Stimulated activated naive CD4-positive, alpha-beta T cell (primary cell): ENCODE measurements around the gene IRGQ.
A peak's percentile ranks its signal among the peaks of the same experiment; 100 is the strongest.
"Not testable (repeated sequence)": the region's sequence is repeated elsewhere in the genome, so short reads cannot be mapped to it uniquely, and the experiment has no call there.

ENCODE experiments used
- DNase-seq, 6 experiments: peaks; one replicate each; lab custom pipeline; 2025; lab: John Stamatoyannopoulos, UW

IRGQ gene

DNA sequence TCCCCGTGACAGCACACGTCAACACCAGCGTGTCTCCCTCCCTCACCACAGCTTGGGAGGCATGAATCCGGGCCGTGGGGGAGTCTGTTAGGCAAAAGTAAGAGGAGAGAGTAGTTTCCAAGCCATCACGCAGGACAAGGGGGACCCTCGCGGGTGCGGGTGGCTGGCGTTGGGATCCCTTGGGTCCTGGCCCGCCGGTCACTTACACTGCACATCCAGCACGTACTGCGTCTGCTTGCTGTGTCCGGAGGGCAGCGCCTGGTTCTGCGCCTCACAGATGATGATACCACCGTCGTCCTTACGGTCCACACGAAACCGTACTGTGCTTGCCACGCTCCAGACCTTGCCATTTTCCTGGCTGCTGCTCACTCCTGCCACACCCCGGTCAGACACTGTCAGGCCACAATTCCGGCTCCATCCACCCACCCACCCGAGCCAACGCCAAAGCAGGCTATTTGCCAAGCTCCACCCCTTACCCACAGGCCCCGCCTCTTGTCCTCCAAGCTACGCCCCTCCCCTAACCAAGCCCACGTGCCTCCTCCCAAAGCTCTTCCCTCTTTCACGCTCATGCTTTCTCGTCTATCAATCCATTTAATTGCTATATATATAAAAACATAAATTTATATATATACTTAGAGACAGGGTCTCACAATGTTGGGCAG is 30.1 kb upstream of the IRGQ start:
- DNase-seq = peak in 2 of 6 experiments; percentile 3 to 9

GRCh38 chr19:43624933-43625332 is 29.0 kb upstream of the IRGQ start:
- peak; percentile 66 to 86 (median 83) for DNase-seq

GRCh38 chr19:43623889-43624670 is 28.1 kb upstream of the IRGQ start:
- peak in 1 of 6 experiments; percentile 4 for DNase-seq

DNA sequence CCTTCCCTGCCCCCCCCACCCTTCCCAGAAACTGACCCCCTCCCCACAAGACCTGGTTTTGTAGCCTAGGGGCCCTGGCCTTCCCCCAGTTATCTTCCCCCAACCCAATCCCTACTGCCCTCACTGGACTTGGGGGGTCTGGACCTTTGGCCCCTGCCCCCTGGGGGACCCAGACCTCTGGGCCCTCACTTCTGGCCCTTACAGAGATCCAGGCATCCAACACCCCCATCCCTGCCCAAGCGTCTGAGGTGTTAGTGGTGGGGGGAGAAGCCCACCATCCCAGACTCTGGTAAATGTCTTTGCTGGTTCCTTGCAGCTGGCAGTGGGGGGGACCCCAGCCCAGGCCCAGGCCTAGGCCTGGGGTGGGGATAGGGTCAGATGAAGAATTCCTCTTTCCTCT is 27.0 kb upstream of the IRGQ start:
- DNase-seq = no peak

GRCh38 chr19:43622070-43622469 is 26.1 kb upstream of the IRGQ start:
- no peak for DNase-seq

- DNase-seq = no peak
These were observed 24.4 kb upstream of the IRGQ start for GRCh38 chr19:43620061-43621001.

DNA sequence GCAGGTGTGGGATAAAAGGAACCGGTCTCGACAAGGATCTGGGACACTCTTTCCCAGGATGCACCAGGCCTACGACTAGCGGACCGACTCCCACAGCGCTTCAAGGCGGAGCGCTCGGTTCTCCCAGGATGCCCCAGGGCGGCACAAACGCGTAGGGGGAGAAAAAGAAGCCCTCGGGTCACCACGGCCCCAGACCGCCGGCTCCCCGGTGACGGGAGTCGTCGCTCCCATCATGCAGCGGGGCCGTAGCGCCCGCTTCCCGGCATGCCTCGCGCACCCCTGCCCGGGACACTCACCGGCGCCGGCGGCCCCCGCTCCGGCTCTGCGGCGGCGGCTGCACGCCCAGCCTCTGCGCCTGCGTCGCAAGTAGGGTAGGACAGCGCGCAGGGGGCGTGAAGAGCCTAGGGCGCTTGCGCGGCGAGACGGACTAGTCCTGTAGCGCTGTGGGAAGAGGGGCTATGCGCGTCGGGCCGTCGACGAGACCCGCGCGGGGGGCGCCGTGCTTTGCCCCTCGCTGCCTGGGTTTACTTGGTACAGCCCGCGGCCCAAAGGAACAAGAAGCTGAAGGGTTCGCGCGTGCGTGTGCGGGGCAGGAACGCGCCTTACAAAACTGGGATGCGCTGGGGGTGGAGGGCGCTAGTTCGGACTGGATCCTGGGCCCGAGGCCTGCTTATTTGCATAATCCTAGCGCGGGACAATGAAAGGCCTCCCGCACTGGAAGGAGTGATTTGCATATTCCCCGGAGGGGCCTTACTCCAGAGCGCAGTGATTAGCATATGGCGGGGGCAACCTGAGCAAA is 23.5 kb upstream of the IRGQ start, which contains the start of gene ZNF428:
Gene ZNF428, minus strand, starts transcription at position 368 of the 799 bp plus-strand sequence. CDS start 5,325 bp downstream, outside the sequence.
- DNase-seq = peak; percentile 73 to 88 (median 84)

GRCh38 chr19:43618921-43619261 is 23.0 kb upstream of the IRGQ start:
- peak in 3 of 6 experiments; percentile 18 to 30 (median 29) for DNase-seq

DNA sequence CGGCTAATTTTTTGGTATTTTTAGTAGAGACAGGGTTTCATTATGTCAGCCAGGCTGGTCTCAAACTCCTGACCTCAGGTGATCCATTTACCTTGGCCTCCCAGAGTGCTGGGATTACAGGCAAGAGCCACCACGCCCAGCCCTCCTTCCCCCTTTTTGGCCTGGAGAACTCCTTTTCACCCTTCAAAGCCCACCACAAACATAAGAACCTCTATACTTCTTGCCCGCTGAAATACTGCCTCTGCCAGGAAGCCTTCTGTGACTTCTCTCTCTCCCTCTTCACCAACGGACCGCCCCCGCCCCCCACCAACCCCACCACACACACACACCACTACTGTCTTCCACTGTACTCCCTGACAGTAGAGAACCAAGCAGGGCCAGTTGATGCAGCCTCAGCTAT is 21.0 kb upstream of the IRGQ start:
- no peak for DNase-seq

- DNase-seq = no peak
These were observed 20.4 kb upstream of the IRGQ start for GRCh38 chr19:43616306-43616705.

GRCh38 chr19:43612374-43612773 is 16.4 kb upstream of the IRGQ start:
- DNase-seq = no peak

DNA sequence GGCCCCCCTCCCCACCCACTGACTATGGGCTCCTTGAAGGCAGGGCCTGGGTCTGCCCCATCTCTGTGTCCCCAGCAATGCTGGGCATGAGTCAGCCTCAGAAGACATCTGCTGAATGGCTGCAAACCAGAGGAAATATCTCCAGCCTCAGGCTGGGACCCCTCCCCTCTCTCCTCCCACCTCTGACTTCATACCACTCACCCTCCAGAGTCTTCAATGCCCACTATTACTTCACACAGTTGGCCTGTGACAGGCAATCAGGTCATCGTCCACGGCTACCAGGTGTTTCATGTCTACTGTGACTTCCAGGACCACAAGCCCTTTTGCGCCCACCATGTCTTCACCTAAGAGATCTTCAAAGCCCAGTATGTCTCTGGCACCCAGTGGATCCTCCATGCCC is 15.9 kb upstream of the IRGQ start, which contains the start of gene SRRM5:
Gene SRRM5, plus strand, starts transcription at position 301 of the 400 bp plus-strand sequence. Its CDS starts 34 bp downstream, at position 335.
- DNase-seq = no peak

GRCh38 chr19:43610493-43610892 is 14.6 kb upstream of the IRGQ start:
- DNase-seq = no peak

DNA sequence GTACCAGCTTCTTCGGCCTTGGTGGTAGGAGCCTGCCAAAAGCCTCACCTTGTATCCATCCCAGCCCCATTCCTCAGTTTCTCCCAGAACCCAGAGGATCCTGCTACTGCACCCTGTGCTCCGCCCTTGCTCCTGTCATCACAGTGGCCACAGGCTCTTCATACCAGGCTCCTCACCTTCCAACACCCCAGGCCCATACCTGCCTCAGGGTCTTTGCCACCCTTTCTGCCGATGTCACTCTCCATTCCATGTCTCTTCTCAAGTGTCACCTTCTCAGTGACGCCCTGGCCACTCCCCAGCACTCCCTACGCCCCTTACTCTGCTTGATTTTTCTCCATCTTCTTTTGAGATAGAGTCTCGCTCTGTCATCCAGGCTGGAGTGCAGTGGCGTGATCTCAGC is 13.9 kb upstream of the IRGQ start:
- DNase-seq = no peak

DNA sequence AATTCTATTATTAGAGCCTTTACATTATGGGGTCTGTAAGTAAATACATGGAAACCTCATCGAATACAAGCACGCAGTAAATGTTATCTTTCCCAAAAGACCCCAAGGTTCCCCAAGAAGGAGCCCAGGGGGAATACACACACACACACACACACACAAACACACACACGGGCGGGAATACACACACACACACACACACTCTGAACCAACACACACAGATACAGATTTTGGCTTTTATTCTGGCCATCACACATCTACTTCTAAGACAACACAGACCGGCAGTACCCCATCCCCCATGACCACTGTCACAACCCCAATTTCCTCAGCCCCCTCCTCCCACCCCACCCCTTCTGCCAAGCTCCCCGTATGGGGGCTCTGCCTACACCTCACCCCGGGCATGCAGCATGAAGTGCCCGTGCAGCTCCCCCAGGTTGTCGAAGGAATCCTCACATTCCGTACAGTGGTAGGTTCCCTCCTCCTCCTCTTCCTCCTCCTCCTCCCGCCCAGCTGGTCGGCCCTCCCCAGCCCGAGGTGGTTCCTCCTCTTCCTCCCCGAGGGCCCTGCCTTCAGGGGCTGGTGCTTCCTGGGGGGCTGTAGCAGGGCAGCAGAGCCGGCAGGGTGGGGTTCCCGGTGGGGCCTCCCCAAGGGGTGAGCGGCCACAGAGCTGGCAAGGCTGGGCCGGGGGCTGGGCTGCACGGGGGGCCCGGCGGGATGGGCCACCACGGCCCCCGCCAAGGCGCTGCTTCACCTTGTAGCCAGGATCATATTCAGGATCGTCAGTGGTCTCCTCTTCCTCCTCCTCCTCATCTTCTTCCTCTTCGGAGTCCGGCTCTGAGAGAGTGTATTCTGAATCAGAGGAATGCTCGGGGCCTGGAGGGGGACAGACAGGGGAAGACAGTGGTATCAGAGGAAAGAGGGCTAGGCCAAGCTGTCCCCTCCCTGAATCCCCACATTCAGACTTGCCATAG is 11.6 kb upstream of the IRGQ start:
- DNase-seq = no peak

GRCh38 chr19:43606569-43607229 is 10.8 kb upstream of the IRGQ start:
- DNase-seq = no peak

DNA sequence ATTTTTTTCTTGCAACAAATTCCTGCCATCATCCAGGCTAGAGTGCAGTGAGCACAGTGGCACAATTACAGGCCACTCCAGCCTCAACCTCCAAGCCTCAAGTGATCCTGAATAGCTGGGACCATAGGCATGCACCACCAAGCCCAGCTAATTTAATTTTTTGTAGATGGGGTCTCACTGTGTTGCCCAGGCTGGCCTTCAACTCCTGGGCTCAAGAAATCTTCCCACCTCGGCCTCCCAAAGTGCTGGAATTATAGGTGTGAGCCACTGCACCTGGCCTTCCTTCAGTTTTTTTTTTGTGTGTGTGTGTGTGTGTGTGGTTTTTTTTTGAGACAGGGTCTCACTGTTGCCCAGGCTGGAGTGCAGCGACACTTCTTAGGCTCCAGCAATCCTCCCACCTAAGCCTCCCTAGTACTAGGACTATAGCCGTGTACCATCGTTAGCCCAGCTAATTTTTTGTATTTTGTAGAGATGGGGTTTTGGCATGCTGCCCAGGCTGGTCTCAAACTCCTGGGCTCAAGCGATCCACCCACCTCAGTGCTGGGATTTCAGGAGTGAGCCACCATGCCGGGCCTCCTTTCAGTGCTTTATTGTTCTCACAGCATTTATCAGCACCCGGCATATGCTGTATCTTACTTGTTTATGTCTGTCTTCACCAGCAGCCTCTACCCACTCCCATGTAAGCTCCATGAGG is 10.1 kb upstream of the IRGQ start:
- no peak for DNase-seq

DNA sequence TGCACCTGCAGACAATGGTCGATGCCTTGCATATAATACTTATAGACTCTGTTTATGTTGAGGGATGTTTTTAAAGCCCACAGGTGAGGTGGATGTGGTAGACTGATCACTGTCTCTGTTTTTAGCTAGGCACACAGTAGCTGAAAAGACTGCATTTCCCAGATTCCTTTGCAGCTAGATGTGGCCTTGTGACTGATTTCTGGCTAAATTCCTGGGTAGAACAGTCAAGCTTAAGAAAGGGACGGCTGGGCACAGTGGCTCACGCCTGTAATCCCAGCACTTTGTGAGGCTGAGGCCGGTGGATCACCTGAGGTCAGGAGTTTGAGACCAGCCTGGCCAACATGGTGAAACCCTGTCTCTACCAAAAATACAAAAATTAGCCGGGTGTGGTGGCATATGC is 4.4 kb upstream of the IRGQ start:
- DNase-seq = not testable (repeated sequence)
